ENCODE data around the gene ABI3BP.
"Not testable (repeated sequence)": the region's sequence is repeated elsewhere in the genome, so short reads cannot be mapped to it uniquely, and the experiment has no call there.

Gene ABI3BP

GRCh38 chr3:101027286-101027685, 34.1 kb upstream of the ABI3BP start:
- TF ChIP-seq CTCF (conservative IDR thresholded peaks at IDR 0.05; ENCODE audit: low read depth): no peak
- ChIA-PET POLR2A (ENCODE audit: low non-redundant PET) (no interaction called here), CTCF (no interaction called here)
- DNase-seq (ENCODE audit: low spot score): no peak
- H3K27ac ChIP-seq: no peak overlapping the region

GRCh38 chr3:101026881-101027280, 33.7 kb upstream of the ABI3BP start:
- ChIA-PET POLR2A (ENCODE audit: low non-redundant PET) (no interaction called here), CTCF (interaction anchor here (0.7 kb wide), 1 partner anchor 15 kb away, joined by 4 read pairs; no protein-coding TSS in a partner anchor)
- no peak for TF ChIP-seq CTCF (conservative IDR thresholded peaks at IDR 0.05; ENCODE audit: low read depth)
- H3K27ac ChIP-seq: no peak overlapping the region
- DNase-seq (ENCODE audit: low spot score): no peak

GRCh38 chr3:101026244-101026643, 33.0 kb upstream of the ABI3BP start:
- POLR2A ChIA-PET (ENCODE audit: low non-redundant PET): no interaction called here
- CTCF ChIA-PET: interaction anchor here (0.7 kb wide), 1 partner anchor 16 kb away, joined by 4 read pairs; no protein-coding TSS in a partner anchor
- no peak for DNase-seq (ENCODE audit: low spot score)
- TF ChIP-seq CTCF (conservative IDR thresholded peaks at IDR 0.05; ENCODE audit: low read depth): no peak
- H3K27ac ChIP-seq: no peak overlapping the region

GRCh38 chr3:101020351-101021015, 27.3 kb upstream of the ABI3BP start:
- CTCF ChIA-PET: interaction anchor here (0.5 kb wide), 1 partner anchor 118 kb away, joined by 3 read pairs; no protein-coding TSS in a partner anchor
- H3K27ac ChIP-seq: no peak overlapping the region
- no peak for TF ChIP-seq CTCF (conservative IDR thresholded peaks at IDR 0.05; ENCODE audit: low read depth)
- no peak for DNase-seq (ENCODE audit: low spot score)
- POLR2A ChIA-PET (ENCODE audit: low non-redundant PET): no interaction called here

- ChIA-PET CTCF (no interaction called here), POLR2A (ENCODE audit: low non-redundant PET) (no interaction called here)
- H3K27ac ChIP-seq: no peak overlapping the region
- DNase-seq (ENCODE audit: low spot score): no peak
- no peak for TF ChIP-seq CTCF (conservative IDR thresholded peaks at IDR 0.05; ENCODE audit: low read depth)
These were observed 23.8 kb upstream of the ABI3BP start for GRCh38 chr3:101017017-101017416.

GRCh38 chr3:101012312-101012711, 19.1 kb upstream of the ABI3BP start:
- not testable (repeated sequence) for H3K27ac ChIP-seq

GRCh38 chr3:101011136-101011535, 17.9 kb upstream of the ABI3BP start:
- ChIA-PET CTCF (interaction anchor here (1.0 kb wide), 1 partner anchor 185 kb away, joined by 3 read pairs; no protein-coding TSS in a partner anchor), POLR2A (ENCODE audit: low non-redundant PET) (no interaction called here)
- DNase-seq (ENCODE audit: low spot score): no peak
- no peak overlapping the region for H3K27ac ChIP-seq
- TF ChIP-seq CTCF (conservative IDR thresholded peaks at IDR 0.05; ENCODE audit: low read depth): no peak

More at GRCh38 chr3:101012312-101012711, 19.1 kb upstream of the ABI3BP start:
- DNase-seq (ENCODE audit: low spot score); POLR2A ChIA-PET (ENCODE audit: low non-redundant PET); CTCF ChIA-PET: not testable (repeated sequence)

Measured in RWPE1 (cell line).